Measurements from ENCODE around the gene POLN. TPM values are rescaled to one million over a fixed set of nuclear protein-coding genes. Genes with fewer than 3 reads are reported as not detected.

POLN gene
- total RNA-seq, 2 donors from 2014 or later = 2.0 to 3.5 TPM

DNA sequence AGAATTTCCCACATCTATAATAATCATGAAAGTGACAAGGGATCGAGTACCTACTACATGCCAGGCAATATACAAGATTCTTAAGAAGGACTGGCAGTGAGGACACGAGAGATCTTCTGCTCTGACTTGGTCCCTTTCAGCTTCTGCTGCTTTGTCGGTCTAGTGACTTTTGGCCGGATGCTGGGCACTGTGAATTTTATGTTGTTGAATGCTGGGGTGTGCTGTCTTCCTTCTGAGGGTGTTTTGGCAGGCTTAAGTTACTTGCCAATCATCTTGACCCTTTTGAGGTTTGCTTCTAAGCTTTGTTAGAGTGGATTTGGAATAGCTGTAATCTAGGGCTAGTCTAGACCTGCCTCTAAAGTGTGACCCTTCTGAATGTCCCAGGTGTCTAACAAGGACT lies 159.3 kb downstream of the POLN start:
- intact Hi-C loops (cut with DNase I) = no loop called here
- DNase-seq (ENCODE audit: low spot score) = no peak

DNA sequence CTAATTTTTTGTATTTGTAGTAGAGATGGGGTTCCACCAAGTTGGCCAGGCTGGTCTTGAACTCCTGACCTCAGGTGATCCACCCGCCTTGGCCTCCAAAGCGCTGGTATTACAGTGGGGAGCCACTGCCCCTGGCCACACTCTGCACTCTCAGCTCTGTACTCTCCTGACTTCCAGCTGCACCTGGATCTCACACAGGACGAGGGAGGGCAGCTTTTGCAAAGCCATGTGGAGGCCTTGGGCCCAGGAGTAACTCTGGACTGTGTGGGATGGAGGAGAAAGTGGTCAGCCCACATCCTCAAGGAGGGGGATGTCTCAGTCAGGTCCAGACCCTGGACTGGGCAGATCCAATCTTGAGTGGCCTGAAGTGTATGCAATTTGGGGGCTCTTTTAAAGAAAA lies 159.8 kb downstream of the POLN start:
- peak; percentile 17 for DNase-seq (ENCODE audit: low spot score)
- intact Hi-C loops (cut with DNase I) = no loop called here

DNA sequence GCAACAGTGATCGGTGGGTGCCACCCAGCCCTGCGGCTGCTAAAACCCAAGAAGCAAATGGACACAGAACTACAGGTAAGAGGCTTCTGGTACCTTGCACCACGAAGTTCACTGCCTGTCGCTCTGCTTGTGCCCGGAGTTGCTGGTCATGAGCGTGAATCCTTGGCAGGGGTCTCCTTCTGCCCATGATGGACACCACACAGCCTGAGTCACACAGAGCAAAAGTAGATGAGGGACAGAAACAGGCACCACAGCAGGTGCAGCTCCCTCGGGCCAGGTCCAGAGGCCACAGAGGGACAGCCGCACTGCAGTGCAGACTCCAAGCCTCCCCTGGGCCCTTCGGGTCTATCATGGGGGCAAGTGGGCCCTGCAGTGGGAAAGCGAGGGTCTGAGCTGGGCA lies 160.4 kb downstream of the POLN start:
- peak; percentile 7 for DNase-seq (ENCODE audit: low spot score)
- intact Hi-C loops (cut with DNase I) = no loop called here

DNA sequence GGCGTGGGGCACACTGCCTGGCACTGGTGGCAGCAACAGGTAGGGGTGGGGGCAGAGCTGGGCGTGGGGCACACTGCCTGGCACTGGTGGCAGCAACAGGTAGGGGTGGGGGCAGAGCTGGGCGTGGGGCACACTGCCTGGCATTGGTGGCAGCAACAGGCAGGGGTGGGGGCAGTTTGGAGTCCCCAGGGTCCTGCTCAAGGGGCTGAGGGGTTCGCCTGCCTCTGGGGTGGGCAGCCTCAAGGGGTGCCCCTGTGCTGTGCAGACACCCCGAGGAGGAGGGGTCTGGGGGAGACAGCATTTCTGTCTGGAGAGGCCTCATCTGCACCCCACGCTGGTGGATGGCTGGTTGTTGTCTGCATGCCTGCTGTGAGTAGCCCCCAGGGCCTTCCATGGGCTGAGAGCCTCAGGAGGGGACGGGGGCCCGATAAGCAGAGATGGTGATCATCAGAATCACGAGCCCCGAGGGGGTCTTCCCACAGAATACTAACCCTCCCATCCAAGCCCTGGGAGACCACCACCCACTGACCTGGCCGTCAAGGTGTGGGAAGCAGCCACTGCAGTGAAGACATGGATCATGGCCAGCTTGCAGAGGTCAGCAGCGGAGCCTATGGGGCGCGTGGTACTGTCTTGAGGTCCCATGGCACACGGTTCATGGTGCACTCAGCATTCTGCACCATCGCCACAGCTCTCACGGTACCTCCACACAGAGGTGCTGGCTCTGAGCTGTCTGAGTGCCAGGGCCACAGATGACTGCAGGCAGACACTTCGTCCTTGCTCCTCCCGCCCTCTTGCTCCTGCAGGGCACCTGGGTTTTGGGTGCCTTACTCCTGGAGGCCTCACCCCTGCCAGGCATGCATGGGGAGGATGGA lies 161.3 kb downstream of the POLN start:
- intact Hi-C loops (cut with DNase I) = no loop called here
- peak; percentile 76 for DNase-seq (ENCODE audit: low spot score)

DNA sequence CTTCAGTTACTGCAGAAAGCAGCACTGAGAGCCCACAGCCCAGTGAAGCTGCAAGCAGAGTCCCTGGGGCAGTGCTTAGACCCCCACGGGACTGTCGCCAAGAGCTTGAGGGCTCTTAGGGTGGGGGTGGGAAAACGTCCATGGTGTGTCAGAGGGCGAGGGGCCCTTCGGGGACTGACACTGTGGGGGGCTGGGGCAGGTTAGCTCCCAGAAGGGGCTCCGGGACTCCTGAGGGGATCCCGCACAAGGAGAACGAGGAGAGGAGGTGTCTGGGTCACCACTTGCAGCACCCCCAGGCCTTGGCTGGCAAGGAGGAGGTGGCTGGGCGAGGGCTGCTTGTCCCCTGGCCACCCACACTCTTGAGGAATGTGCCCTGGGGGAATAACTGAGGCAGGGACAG lies 162.0 kb downstream of the POLN start:
- DNase-seq (ENCODE audit: low spot score) = peak; percentile 30
- intact Hi-C loops (cut with DNase I) = no loop called here

DNA sequence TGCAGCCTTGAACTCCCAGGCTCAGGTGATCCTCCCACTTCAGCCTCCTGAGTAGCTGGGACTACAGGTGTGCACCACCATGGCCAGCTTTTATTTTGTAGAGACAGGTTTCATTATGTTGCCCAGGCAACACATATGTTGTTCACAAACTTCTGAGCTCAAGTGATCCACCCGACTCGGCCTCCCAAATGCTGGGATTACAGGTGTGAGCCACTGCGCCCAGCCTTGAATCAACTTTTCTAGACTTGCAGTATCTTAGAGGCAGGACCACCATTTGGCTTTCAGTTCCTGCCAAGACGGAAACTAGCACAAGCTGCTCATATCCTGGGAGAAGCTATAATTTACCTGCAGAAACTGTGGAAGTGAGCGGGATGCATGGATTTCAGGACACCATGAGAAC lies 162.9 kb downstream of the POLN start:
- peak; percentile 25 for DNase-seq (ENCODE audit: low spot score)
- intact Hi-C loops (cut with DNase I) = no loop called here

DNA sequence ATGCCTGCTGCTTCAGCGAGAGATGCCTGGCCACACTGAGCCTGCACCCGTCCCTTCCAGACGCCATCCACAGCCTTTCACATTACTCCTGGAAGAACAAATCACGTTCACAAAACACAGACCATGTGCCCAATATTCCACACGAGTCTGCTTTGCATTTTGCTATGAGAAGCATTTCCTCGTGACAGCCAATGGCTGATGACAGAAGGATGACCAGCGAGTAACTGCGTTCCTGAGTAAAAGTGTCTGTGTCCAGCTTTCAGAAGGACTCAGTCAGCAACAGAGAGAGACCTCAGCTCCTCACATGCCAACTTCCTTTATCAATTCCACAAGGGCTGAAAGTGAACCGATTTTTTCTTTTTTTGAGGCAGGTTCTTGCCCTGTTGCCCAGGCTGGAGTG lies 163.3 kb downstream of the POLN start:
- intact Hi-C loops (cut with DNase I) = no loop called here
- peak; percentile 18 for DNase-seq (ENCODE audit: low spot score)

DNA sequence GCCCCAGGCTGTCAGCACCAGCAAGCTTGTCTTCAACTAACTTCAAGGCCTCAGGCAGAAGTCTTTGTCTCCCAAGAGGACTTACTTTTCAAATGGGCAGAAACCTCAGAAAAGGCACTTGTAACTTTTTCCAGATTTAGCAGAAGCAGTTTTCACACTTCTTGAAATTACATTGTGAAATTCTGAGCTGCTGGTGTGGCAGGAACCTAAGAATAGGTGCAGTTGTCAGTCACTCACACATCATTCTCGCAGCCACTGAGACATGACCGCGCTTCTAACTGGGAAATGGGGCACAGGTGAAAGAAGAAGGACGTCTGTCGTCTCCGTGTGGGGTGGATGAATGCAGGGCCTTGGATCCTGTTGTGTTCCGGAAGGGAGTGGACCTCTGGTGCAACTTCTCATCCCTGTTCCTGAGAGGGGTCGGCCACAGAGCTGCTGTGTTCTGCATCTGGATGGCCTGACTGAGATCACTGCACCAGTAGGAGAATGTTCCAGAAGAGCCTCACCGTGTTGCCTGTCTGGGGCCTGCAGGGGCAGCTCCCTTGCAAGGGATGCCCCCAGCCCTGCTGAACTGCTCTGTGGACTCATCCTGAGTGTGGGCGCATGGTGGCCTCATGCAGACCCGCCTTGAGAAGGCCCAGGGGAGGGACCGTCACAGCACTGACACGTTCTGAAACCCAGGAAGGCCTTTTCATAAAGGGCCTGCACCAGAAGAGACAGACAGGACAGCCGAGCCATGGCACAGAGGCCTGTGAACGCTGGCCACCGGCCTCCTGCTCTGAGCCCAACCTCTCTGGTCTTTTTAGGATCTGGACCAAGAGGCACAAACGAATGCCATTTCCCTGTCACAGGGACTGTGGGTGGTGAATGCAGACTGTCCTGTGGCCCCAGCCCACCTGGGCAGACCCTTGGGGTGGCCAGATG lies 164.1 kb downstream of the POLN start:
- DNase-seq (ENCODE audit: low spot score) = peak; percentile 65
- intact Hi-C loops (cut with DNase I) = no loop called here

DNA sequence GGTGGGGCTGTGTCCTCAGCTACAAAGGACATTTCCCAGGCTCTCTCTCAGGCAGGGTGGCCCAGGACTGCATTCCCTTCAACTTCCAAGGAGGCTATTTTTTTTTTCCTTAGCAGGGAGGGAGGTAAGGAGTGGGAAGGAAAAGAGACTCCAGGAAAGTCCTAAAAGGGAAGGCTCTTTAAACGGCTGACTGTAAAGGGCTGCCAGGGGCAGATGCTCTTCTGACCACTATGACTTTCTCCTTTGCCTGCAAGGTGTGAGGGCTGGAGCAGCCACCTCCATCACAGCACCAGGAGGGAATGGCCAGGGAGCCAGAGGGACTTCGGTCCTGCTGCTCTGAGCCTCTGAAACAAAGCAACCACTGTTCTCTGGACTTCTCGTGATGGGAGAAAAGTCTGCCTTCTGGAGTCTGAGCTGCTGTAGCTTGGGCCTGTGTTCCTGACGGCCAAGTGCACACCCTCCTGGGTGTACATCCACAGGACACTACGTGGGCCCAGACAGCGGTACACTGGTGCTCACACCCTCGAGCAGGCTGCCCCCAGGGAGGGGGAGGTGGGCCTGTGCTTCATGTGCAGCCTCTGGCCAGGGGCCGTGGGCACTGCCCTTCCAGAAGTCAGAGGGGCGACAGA lies 164.9 kb downstream of the POLN start:
- intact Hi-C loops (cut with DNase I) = no loop called here
- peak; percentile 62 for DNase-seq (ENCODE audit: low spot score)

DNA sequence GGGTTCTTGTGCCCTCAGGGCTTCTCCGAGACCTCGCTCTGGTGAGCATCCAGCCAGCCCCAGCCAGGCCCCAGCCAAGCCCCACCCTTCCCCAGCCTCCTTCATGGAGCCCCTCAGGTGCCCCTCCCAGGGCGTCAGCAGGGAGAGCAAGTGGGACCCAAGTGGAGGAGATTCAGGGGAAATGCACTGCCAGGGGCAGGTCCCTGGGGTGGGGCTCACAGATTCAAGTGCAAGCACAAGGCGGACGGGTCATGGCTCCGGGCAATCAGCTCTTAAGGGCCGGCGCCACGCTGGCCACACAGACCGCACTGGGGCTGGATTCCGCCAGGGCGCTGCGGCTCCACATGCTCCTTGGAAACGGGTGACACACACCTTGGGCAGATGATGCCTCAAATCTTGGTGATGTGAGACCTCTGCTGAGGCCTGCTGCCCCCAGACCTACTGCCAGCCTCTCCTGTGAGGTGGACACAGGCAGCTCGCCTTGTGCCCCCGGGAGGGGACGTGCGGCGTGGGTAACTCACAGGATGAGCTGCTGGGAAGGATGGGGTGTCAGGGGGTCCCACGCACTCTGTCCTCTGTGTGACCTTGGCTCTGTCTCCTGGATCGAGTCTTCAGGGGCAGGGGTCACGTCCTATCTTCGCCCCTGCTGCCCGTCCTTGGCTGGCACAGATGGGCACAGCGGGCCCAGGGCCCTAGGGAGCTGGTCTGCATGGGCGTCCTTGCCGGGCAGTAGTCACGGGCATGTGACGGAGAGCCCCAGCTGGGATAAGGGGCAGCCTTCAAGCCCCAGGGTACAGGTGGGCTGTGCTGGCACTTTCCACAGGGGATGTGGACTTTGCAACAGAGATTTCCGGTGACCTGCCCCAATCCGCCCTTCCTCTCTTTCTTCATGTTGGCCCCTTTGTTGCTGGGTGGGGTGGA lies 165.7 kb downstream of the POLN start:
- peak; percentile 74 for DNase-seq (ENCODE audit: low spot score)
- intact Hi-C loops (cut with DNase I) = no loop called here

DNA sequence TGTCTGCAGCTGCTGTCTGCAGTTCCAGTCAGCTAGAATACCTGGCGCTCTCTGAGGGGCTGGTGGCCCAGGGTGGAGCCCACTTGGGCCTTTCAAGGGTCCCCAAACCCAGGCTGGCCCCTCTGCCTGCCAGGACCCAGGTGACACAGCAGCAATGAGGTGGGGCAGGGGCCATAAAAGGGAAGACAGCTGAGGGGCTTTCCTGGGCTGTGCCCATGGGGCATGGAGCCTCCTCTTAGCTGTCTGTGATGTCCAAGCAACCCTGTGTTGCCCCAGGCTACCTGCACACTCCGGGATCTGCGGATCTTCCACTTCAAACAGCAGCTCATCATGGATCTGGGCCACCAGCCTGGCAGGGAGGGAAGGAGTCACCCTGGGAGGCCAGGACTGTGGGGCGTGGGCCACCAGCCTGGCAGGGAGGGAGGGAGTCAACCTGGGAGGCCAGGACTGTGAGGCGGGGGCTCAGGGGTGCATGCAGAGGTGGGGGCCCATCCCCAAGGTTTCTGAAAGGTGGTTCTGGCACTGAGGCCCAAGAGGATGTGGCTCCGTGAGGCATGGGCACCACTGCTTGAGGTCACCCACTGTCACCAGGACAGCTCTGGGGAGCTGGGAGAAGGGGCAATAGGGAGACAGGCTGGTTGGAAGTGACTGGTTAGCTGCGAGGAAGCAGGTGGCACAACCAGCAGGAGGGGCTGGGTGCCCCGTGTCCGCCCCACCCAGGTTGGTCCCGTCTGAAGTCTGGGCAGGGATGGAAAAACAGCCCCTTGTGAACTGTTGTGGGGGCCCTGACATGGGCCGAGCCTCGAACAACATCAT lies 166.5 kb downstream of the POLN start:
- DNase-seq (ENCODE audit: low spot score) = peak; percentile 77

DNA sequence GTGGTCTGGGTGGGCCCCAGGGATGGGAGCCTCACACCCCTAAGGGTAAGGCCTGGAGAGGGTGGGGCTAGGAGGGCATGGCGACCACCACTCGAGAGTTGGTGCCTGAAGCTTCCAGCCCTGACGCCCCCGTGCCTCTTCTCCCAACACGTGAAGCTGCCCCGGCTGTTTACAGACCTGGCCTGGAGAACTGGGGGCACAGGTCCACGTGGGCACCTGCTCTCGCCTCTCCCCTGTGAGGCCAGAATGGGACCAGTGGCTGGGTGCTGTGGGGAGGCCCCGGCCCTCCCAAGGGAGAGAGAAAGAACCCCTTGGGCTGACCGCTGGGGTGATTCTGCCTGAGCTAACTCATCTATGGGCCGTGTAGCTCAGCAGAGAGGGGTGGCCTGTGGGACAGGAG lies 167.3 kb downstream of the POLN start:
- intact Hi-C loops (cut with DNase I) = loop anchor here in 1 of 2 donors (1.0 kb wide), 1 partner anchor 27 kb away; no protein-coding TSS in a partner anchor
- peak; percentile 65 for DNase-seq (ENCODE audit: low spot score)

More for the DNA sequence above, 166.5 kb downstream of the POLN start:
- intact Hi-C loops (cut with DNase I) = no loop called here

DNA sequence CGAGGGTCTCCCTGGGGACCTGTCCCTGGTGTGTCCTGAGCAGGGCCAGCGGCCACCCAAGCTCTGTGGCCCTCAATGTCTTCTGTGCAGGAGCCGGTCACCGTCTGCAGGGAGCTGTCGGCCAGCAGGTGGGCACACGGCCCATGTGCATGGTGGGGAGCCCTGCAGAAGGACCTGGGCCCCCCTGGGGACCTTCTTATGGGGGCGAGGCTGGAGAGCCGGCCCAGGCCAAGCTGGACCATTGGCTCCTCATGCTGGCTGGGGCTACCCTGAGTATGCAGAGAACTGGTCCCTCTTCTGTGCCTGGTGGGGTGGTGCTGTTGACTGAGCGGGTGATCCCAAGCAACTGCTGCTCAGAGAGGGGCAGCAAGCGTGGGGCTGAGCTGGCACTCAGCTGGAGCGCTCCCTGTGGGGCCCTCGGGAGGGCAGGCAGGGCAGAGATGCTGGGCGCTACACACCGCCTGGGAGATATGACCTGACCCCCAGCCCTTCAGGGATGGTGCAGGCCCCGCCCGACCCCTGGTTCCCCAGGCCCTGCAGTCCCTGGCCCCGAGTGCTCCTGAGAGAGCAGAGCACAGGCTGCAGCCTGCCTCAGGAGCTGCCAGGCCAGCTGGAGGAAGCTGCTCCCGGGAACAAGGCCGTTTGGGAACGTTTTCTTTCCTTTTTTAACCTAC lies 168.0 kb downstream of the POLN start:
- DNase-seq (ENCODE audit: low spot score) = peak; percentile 73
- intact Hi-C loops (cut with DNase I) = loop anchor here in 1 of 2 donors (1.0 kb wide), 1 partner anchor 27 kb away; no protein-coding TSS in a partner anchor

DNA sequence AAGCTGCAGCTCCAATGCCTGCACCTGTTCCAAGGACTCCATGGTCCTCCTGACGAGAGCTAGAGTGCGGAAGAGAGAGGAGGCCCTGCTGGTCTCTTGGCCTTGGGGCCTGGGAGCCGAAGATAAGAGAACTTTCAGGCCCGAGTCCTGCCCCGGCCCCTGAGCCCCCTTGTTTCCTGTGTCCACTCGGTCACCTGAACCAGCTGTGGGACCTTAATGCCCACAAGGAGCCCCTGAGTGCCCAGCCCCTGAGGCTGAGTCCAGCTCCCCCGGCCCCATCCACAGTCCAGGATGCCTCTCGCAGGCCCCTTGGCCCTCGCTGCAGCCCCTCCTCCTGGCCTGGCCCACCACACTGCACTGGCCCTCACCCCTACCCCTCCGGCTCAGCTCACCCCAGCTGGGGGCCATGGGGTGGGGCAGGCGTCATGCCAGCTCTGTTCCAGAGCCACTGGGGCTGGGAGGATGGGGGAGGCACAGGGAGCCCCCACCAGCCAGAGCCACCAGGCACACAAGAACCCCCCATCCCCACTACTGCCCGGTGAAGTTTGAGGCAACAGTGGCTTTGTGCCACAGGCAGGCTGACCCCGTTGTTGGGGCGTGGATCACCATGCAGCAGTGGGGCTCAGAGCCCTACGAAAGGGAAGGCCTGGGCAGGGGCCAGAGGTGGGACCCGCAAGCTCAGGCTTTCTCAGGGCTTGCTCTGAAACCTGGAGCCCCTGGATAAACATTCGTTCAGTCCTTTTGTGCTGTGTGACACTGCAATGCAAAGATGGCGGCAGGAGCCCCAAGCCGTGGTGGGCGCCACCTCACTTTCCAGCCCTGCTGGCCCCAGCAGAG lies 168.7 kb downstream of the POLN start:
- intact Hi-C loops (cut with DNase I) = no loop called here
- peak; percentile 71 for DNase-seq (ENCODE audit: low spot score)

DNA sequence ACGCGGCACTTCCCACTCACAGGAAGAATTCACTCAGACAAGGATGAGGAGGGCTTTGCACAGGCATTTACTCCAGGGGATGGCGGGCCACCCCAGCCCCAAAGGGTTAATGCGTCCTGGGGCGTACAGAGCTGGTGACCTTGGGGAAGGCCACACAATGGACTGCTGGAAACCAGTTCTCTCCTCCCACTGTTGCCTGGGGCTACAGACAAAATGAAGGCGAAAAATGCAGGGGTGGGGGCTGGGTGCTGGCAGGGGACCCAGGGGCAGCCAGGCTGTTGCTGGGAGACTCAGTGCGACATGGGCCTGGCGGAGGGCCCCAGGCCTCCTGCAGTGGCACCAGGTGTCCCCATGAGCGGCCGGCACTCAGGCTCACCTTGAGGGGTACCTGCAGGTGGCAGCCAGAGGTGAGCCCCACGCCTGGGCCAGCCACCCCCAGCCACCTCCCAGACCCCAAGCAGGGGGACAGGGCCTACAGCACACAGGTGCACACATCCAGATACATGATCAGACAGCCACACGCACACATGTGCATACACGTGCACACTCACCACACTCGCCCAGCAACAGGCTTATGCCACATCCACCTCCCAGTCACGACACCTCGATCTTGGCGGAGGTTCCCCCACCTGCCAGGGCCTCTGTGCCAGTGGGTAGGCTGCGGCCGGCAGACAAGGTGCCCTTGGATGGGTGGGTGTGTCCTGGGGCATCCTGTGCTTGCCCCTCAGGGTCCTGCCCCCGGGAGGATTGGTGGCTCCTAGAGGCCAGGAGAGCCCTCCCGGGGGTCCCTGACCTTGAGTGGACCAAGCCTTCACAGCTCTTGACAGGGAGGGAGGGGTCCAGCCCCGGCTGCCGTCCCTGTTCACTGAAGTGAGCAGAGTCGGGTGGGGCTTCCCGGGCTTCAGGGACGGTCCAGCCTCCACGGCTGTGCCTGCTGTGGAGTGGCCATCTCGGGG lies 169.7 kb downstream of the POLN start:
- peak; percentile 68 for DNase-seq (ENCODE audit: low spot score)
- intact Hi-C loops (cut with DNase I) = no loop called here
